WTC11 (cell line): ENCODE measurements around the gene PRUNE2. TPM values are rescaled to one million over a fixed set of nuclear protein-coding genes. Genes with fewer than 3 reads are reported as not detected.

ENCODE experiments used
- ATAC-seq: fragments of 200-7000 bp; cut with Tn5 transposase; 2 replicates; pipeline ENCODE4 v1.10.0; 2021; ENCODE audit warnings: mild to moderate bottlenecking, moderate library complexity
- CTCF ChIA-PET: fragments of 300-600 bp; sonication (Branson Sonifier 250); formaldehyde crosslinking; loops from one replicate; lab custom pipeline; 2021; ENCODE audit warnings: antibody characterized with exemption; lab: Charles Lee
- POLR2A ChIA-PET: fragments of 350-600 bp; sonication (Branson Sonifier 250); formaldehyde crosslinking; loops from one replicate; lab custom pipeline; 2021; ENCODE audit warnings: antibody characterized with exemption; lab: Charles Lee
- DNase-seq: peaks from one replicate; pipeline ENCODE4 v3.0.0; 2021; ENCODE audit warnings: low spot score
- H3K27ac Mint-ChIP-seq: 2 replicates; pipeline ENCODE4 v1.8.0; 2021; ENCODE audit warnings: mixed read lengths
- H3K27me3 Mint-ChIP-seq: 2 replicates; pipeline ENCODE4 v1.8.0; 2021; ENCODE audit warnings: low read depth, mild to moderate bottlenecking, moderate library complexity, mixed read lengths
- H3K36me3 Mint-ChIP-seq: 2 replicates; pipeline ENCODE4 v1.8.0; 2021; ENCODE audit warnings: mixed read lengths
- H3K4me1 Mint-ChIP-seq: 2 replicates; pipeline ENCODE4 v1.8.0; 2022; ENCODE audit warnings: mixed read lengths
- H3K4me3 Mint-ChIP-seq: 2 replicates; pipeline ENCODE4 v1.8.0; 2021; ENCODE audit warnings: mild to moderate bottlenecking, moderate library complexity, mixed read lengths
- H3K9me3 Mint-ChIP-seq: 2 replicates; pipeline ENCODE4 v1.8.0; 2021; ENCODE audit warnings: mixed read lengths
- ATF1 ChIP-seq: sonication (generic); formaldehyde crosslinking; IDR thresholded peaks from 2 replicates; pipeline ENCODE4 v1.8.1; 2023; ENCODE audit warnings: mild to moderate bottlenecking, moderate library complexity, missing genetic modification reagents
- CREM ChIP-seq: sonication (generic); formaldehyde crosslinking; IDR thresholded peaks from 2 replicates; pipeline ENCODE4 v1.8.1; 2022; ENCODE audit warnings: mild to moderate bottlenecking, missing genetic modification reagents, moderate library complexity
- ETV6 ChIP-seq: sonication (generic); formaldehyde crosslinking; IDR thresholded peaks from 2 replicates; pipeline ENCODE4 v1.8.1; 2022; ENCODE audit warnings: mild to moderate bottlenecking, missing genetic modification reagents
- FOXP1 ChIP-seq: sonication (generic); formaldehyde crosslinking; IDR thresholded peaks from 2 replicates; pipeline ENCODE4 v1.8.0; 2022; ENCODE audit warnings: missing genetic modification reagents, mild to moderate bottlenecking, moderate library complexity, borderline replicate concordance
- MAX ChIP-seq: sonication (generic); formaldehyde crosslinking; IDR thresholded peaks from 2 replicates; pipeline ENCODE4 v1.8.0; 2022; ENCODE audit warnings: mild to moderate bottlenecking, missing genetic modification reagents
- MLX ChIP-seq: sonication (generic); formaldehyde crosslinking; IDR thresholded peaks from 2 replicates; pipeline ENCODE4 v1.8.1; 2023; ENCODE audit warnings: mild to moderate bottlenecking, missing genetic modification reagents, moderate library complexity
- RELA ChIP-seq: sonication (generic); formaldehyde crosslinking; IDR thresholded peaks from 2 replicates; pipeline ENCODE4 v1.8.1; 2022; ENCODE audit warnings: missing genetic modification reagents, mild to moderate bottlenecking, borderline replicate concordance
- RORB ChIP-seq: fragments of 250-450 bp; sonication (Bioruptor Pico); IDR thresholded peaks from 2 replicates; pipeline ENCODE4 v1.9.0; 2021; ENCODE audit warnings: mild to moderate bottlenecking
- SOX15 ChIP-seq: fragments of 250-450 bp; sonication (Bioruptor Pico); IDR thresholded peaks from 2 replicates; pipeline ENCODE4 v1.9.0; 2021; ENCODE audit warnings: mild to moderate bottlenecking
- ZNF263 ChIP-seq: sonication (generic); formaldehyde crosslinking; IDR thresholded peaks from 2 replicates; pipeline ENCODE4 v1.8.1; 2022; ENCODE audit warnings: low read depth, mild to moderate bottlenecking, moderate library complexity, missing genetic modification reagents
- ZNF281 ChIP-seq: sonication (generic); formaldehyde crosslinking; IDR thresholded peaks from 2 replicates; pipeline ENCODE4 v1.8.0; 2023; ENCODE audit warnings: mild to moderate bottlenecking, missing genetic modification reagents
- ZNF532 ChIP-seq: fragments of 250-450 bp; sonication (Bioruptor Pico); IDR thresholded peaks from 2 replicates; pipeline ENCODE4 v1.9.0; 2021; ENCODE audit warnings: mild to moderate bottlenecking, borderline replicate concordance
- ZSCAN18 ChIP-seq: fragments of 250-450 bp; sonication (Bioruptor Pico); IDR thresholded peaks from 2 replicates; pipeline ENCODE4 v2.1.2; 2022; ENCODE audit warnings: mild to moderate bottlenecking, moderate library complexity
- total RNA-seq: library from RNA; stranded (reverse); gene quantifications from 3 replicates; pipeline ENCODE4 v1.2.3, GENCODE V29; 2021

The PRUNE2 gene
- total RNA-seq, 1 experiment from 2014 or later = 13.1 TPM

- no peaks in the 10 kb centered on the region for H3K9me3 Mint-ChIP-seq
- POLR2A ChIA-PET = no interaction called here
- H3K4me1 Mint-ChIP-seq = peaks cover 13% of the 10 kb centered on the region
- DNase-seq (no peak), ATAC-seq (no peak)
- CTCF ChIA-PET = interaction anchor here (1.2 to 4.2 kb wide), 11 partner anchors 8 to 242 kb away, joined by 3 to 32 read pairs (median 7); no protein-coding TSS in a partner anchor
- H3K27ac Mint-ChIP-seq = no peak overlapping the region
- H3K4me3 Mint-ChIP-seq = no peak overlapping the region
- TF ChIP-seq MAX (no peak), RELA (no peak), FOXP1 (CRISPR knock-in tag) (no peak), MLX (CRISPR knock-in tag) (no peak), ETV6 (CRISPR knock-in tag) (no peak), ZSCAN18 (CRISPR knock-in tag) (no peak), ZNF263 (CRISPR knock-in tag) (no peak), SOX15 (no peak), ZNF532 (CRISPR knock-in tag) (no peak), ATF1 (CRISPR knock-in tag) (no peak)
- H3K27me3 Mint-ChIP-seq = no peaks in the 10 kb centered on the region
- no peaks in the 10 kb centered on the region for H3K36me3 Mint-ChIP-seq
Observed at GRCh38 chr9:76756941-76757673, 148.8 kb downstream of the PRUNE2 start.

- CTCF ChIA-PET = interaction anchor here (0.7 to 4.2 kb wide), 16 partner anchors 9 to 421 kb away, joined by 3 to 32 read pairs (median 4); partner anchors contain the start of genes RFK and VPS13A
- no peak overlapping the region for H3K4me3 Mint-ChIP-seq
- POLR2A ChIA-PET = no interaction called here
- DNase-seq (peak; percentile 69), ATAC-seq (peak; percentile 95)
- H3K9me3 Mint-ChIP-seq = no peaks in the 10 kb centered on the region
- TF ChIP-seq MLX (CRISPR knock-in tag) (no peak), CREM (CRISPR knock-in tag) (no peak), ZNF281 (CRISPR knock-in tag) (no peak), RORB (CRISPR knock-in tag) (no peak)
- peak overlapping the region; percentile 9; the same call in 1 of the 2 replicates for H3K27ac Mint-ChIP-seq
- H3K4me1 Mint-ChIP-seq = peaks cover 13% of the 10 kb centered on the region
- H3K36me3 Mint-ChIP-seq = no peaks in the 10 kb centered on the region
- no peaks in the 10 kb centered on the region for H3K27me3 Mint-ChIP-seq
Observed at GRCh38 chr9:76756268-76756640, 149.7 kb downstream of the PRUNE2 start.
